ENCODE results near the gene FAM171A2. TPM values are rescaled to one million over a fixed set of nuclear protein-coding genes. Genes with fewer than 3 reads are reported as not detected.

The FAM171A2 gene
- total RNA-seq = 1 to 10 TPM in 2 of 4 donors, under 1 TPM in 2; 0.66 to 6.2 (median 1.1) TPM

- no peak for TF ChIP-seq CTCF (IDR thresholded peaks at IDR 0.05; ENCODE audit: low read depth)
Measured at GRCh38 chr17:44363613-44364159, at the start of gene FAM171A2. FAM171A2 (minus strand) TSS chr17:44363853; CDS start chr17:44363714, 139 bp downstream.

- TF ChIP-seq CTCF (IDR thresholded peaks at IDR 0.05; ENCODE audit: low read depth) = no peak
Measured at GRCh38 chr17:44409309-44410028, 45.8 kb upstream of the FAM171A2 start.

- TF ChIP-seq CTCF (IDR thresholded peaks at IDR 0.05; ENCODE audit: low read depth) = no peak
Measured at GRCh38 chr17:44408786-44409185, 45.1 kb upstream of the FAM171A2 start.

GRCh38 chr17:44402564-44403172 is 39.0 kb upstream of the FAM171A2 start:
- TF ChIP-seq CTCF (IDR thresholded peaks at IDR 0.05; ENCODE audit: low read depth) = no peak

GRCh38 chr17:44400226-44400847 is 36.7 kb upstream of the FAM171A2 start:
- TF ChIP-seq CTCF (IDR thresholded peaks at IDR 0.05; ENCODE audit: low read depth) = no peak

GRCh38 chr17:44398692-44399691 is 35.3 kb upstream of the FAM171A2 start:
- TF ChIP-seq CTCF (IDR thresholded peaks at IDR 0.05; ENCODE audit: low read depth) = no peak

Data from subcutaneous adipose tissue (tissue), 4 donors.